Activated naive CD4-positive, alpha-beta T cell treated with Interleukin-2 at 50 U/mL for 16 hours (primary cell): ENCODE data around the gene NUDT8.
"Not testable (repeated sequence)": the region's sequence is repeated elsewhere in the genome, so short reads cannot be mapped to it uniquely, and the experiment has no call there.

Source experiments
- DNase-seq: peaks from one replicate; pipeline ENCODE4 v3.0.0-alpha.2; 2020

Gene NUDT8

GRCh38 chr11:67641338-67642172 is 11.8 kb upstream of the NUDT8 start:
- DNase-seq, result no peak

GRCh38 chr11:67640758-67641337 is 11.1 kb upstream of the NUDT8 start:
- DNase-seq, result no peak

- DNase-seq, result peak; percentile 67
Measured at GRCh38 chr11:67640021-67640757, 10.5 kb upstream of the NUDT8 start.

GRCh38 chr11:67639438-67639859 is 9.7 kb upstream of the NUDT8 start, which contains the start of gene TBX10:
Gene TBX10, minus strand, starts transcription at chr11:67639763. Its CDS starts 291 bp downstream, at chr11:67639472.
- no peak for DNase-seq

GRCh38 chr11:67638535-67639437 is 9.0 kb upstream of the NUDT8 start:
- no peak for DNase-seq

GRCh38 chr11:67637441-67637840 is 7.7 kb upstream of the NUDT8 start:
- DNase-seq, result not testable (repeated sequence)

GRCh38 chr11:67636962-67637361 is 7.2 kb upstream of the NUDT8 start:
- no peak for DNase-seq

- DNase-seq, result no peak
Measured at GRCh38 chr11:67635231-67635521, 5.4 kb upstream of the NUDT8 start.

GRCh38 chr11:67634366-67635230 is 4.9 kb upstream of the NUDT8 start:
- DNase-seq, result no peak

- DNase-seq, result no peak
Measured at GRCh38 chr11:67633758-67634365, 4.1 kb upstream of the NUDT8 start.

GRCh38 chr11:67632982-67633755 is 3.4 kb upstream of the NUDT8 start:
- no peak for DNase-seq

- DNase-seq, result no peak
Measured at GRCh38 chr11:67632175-67632981, 2.6 kb upstream of the NUDT8 start.

GRCh38 chr11:67631853-67632174 is 2.1 kb upstream of the NUDT8 start:
- DNase-seq, result no peak

GRCh38 chr11:67631411-67631810 is 1.7 kb upstream of the NUDT8 start:
- no peak for DNase-seq

- DNase-seq, result no peak
Measured at GRCh38 chr11:67630943-67631331, 1.2 kb upstream of the NUDT8 start.

GRCh38 chr11:67630228-67630942 is 648 bp upstream of the NUDT8 start:
- peak; percentile 95 for DNase-seq

GRCh38 chr11:67628710-67629385 is 889 bp downstream of the NUDT8 start:
- DNase-seq, result no peak

- no peak for DNase-seq
Measured at GRCh38 chr11:67627812-67628624, 1.7 kb downstream of the NUDT8 start.
